ENCODE results near the gene SEC14L5.
"Not testable (repeated sequence)": the region's sequence is repeated elsewhere in the genome, so short reads cannot be mapped to it uniquely, and the experiment has no call there.

Gene SEC14L5

DNA sequence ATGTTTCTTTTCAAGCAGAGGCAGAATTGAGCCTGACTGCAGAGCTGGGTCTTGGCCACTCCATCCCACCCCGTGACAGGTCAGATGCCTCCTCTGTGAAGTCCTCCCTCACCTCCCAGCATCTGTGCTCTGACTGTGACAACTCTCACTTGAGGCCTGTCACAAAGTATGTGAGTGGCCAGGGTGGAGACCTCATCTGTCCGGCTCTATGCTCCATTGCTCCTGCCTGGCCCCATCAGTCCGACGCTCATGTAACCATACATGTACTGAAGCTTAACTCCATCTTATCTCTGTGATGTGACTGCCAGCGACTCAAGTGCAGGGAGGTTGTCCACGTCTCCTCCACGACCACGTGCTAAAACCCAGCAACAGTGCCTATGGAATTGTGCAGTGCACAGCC is 24.7 kb upstream of the SEC14L5 start:
- DNase-seq = no peak

DNA sequence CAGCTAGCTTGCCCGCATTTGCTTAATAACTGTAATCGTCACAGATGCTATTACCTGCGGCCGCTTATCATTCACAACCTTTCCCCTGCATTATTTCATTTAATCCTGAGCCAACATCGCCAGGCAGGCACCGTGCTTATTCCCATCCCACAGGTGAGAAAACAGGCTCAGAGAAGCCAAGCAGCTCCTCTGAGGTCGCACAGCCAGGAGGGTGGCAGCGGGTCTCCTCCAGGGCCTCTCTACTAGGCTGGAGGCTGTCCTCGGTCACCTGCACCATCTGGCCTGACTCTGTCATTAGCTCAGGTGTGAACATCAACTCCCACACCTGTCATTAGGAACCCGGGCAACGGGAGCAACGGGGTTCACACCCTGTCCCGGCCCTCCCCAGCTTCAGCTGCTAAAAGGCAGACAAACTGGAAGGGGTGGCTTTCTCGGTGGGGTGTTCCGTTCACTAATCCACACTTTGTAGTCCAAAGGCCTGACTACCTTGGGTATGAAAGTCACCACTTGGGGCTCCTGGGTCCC is 24.2 kb upstream of the SEC14L5 start:
- DNase-seq = no peak

DNA sequence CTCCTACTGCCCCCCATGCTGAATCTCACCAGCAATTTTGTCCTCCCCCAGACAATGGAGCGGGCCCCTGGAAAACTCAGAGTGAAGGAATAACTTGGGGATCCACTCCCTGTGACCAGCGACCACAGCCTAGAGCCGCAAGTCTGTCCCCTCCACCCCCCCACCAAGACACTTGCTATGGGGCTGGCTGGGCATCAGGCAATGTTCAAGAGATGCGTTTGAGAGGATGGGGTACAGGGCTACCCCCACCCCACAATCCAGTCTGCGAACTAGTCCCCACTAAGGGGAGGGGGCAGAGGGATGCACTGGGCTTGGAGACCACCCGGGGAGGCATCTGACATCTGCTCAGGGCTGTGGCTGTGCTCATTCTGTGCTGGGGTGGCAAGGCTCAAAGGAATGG is 23.5 kb upstream of the SEC14L5 start:
- DNase-seq = no peak

DNA sequence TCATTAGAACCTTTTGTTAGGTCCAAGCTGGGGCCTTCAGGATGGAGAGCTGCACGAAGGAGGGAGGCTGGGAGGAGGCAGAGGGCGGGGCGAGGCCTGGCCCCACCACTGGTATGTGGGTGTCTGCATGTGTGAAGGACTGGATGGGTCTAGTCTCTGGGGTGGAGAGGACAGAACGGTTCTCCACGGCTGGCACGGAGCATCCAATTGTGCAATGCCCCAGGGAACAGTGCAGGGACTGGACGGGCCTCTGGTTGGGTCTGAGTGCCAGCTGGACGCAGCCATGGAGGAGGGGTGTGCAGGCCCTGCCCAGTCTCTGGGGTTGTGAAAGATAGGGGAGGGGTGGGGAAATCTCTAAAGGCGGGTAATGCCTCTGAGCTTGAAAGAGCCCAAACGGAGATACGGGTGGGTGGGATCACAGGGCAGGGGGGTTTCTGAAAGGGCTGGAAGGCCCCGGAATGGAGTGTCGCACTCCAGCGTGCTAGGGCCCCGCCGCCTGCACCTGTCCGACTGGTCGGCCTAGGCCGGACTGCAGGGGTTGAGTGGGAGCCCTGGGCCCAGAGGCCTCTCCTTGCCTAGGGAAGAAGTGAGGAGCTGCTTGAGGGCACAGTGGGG is 22.8 kb upstream of the SEC14L5 start:
- no peak for DNase-seq

DNA sequence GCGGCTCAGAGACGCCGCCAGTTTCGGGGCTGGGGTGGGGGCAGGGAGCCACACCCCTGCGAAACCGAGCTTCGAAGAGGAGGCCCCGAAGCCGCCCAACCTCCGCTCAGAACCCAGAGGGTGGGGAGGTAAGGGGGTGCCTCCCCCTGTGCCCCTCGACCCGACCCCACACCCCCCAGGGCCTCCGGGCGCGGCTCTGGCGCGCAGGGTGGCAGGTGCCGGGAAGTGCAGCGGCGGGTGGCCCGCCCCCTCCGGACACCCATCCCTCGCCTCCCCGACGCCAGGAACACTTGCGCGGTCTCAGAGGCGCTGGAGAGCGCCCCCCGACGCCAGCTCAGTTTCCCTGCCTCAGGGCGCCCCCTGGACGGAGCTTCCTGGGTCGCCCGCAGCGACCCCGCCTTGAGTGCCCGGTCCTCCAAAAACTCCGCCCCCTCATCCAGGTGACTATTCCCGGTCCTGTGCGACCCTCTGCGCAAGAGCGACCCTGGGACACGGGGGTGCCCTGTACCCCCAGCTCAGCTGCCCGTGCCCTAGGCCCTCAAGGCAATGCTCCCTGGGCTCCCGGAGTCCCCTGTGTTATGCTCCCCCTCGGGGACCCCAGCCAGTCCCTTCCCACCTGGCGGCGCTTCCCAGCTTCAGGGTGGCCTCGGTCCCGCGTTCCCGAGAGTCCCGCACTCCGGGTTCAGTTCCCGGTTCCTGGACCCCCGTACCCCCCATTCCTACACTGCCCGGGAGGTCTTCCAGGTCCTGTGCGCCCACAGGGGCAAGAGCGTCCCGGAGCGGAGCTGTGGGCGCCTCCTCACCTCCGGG is 21.7 kb upstream of the SEC14L5 start:
- peak; percentile 18 for DNase-seq

- DNase-seq = peak; percentile 70
Measured at GRCh38 chr16:4936991-4937781, 20.9 kb upstream of the SEC14L5 start, which contains the start of gene PPL. Gene PPL (minus strand): TSS chr16:4937148. CDS start chr16:4937045, 103 bp downstream.

DNA sequence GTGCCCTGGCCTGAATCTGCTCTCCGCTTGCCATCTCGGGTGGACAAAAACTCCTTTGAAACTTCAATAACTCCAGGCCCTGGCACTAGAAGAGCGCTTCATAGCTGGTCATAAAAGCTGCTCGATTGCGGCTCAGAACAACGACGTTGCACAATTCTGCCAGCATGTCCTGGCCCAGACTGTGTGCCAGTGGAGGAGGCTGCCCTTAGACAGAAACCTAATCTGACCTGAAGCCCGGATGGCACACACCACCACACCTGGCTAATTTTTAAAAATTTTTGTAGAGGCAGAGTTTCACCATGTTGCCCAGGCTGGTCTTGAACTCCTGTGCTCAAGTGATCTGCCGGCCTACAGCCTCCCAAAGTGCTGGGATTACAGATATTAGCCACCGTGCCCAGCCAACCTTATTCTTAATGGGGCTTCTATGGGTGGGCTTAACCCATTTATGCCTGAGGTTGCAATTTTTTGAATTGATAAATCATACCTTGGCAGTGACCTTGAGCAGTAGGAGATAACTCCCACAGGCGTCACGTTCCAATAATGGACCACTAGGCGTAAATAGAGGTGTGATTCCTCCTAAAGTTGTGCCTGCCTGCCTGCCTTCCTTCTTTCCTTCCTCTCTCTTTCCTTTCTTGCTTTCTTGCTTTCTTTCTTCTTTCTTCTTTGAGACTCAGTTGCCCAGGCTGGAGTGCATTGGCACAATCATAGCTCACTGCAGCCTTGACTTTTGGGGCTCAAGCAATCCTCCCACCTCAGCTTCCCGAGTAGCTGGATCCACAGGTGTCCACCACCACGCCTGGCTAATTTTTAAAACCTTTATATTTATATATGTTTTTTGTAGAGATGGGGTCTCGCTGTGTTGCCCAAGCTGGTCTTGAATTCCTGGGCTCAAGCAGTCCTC is 20.1 kb upstream of the SEC14L5 start:
- DNase-seq = peak; percentile 12

DNA sequence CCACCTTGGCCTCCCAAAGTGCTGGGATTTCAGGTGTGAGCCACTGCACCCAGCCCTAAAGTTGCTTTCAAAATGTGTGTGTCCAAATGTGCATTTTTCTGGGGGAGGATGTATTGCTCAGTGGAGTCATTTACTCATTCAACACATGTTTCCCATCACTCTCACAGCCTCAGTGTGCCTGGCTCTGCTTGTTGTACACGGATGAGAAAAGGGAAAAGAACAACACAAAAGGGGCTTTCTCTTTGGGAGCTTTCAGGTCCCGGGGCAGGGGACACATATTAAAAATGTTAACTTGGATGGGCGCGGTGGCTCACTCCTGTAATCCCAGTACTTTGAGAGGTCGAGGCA is 19.5 kb upstream of the SEC14L5 start:
- no peak for DNase-seq

- DNase-seq = no peak
Measured at GRCh38 chr16:4940719-4941118, 17.4 kb upstream of the SEC14L5 start.

DNA sequence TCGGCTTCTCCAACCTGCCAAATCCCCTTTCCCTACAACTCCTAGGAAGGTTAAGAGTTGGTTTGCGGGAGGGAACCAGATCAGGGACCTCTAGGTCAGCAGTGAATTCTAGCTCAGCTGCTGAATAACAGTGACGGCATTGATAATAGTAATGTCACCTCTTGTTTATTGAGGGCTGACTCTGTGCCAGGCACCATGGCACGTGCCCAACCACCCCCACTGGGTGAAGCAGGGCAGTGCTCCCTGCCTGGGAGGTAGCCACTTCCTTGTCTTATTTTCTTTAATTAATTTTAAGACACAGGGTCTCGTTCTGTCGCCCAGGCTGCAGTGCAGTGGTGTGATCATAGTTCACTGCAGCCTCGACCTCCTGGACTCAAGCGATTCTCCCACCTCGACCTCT is 15.6 kb upstream of the SEC14L5 start:
- no peak for DNase-seq

DNA sequence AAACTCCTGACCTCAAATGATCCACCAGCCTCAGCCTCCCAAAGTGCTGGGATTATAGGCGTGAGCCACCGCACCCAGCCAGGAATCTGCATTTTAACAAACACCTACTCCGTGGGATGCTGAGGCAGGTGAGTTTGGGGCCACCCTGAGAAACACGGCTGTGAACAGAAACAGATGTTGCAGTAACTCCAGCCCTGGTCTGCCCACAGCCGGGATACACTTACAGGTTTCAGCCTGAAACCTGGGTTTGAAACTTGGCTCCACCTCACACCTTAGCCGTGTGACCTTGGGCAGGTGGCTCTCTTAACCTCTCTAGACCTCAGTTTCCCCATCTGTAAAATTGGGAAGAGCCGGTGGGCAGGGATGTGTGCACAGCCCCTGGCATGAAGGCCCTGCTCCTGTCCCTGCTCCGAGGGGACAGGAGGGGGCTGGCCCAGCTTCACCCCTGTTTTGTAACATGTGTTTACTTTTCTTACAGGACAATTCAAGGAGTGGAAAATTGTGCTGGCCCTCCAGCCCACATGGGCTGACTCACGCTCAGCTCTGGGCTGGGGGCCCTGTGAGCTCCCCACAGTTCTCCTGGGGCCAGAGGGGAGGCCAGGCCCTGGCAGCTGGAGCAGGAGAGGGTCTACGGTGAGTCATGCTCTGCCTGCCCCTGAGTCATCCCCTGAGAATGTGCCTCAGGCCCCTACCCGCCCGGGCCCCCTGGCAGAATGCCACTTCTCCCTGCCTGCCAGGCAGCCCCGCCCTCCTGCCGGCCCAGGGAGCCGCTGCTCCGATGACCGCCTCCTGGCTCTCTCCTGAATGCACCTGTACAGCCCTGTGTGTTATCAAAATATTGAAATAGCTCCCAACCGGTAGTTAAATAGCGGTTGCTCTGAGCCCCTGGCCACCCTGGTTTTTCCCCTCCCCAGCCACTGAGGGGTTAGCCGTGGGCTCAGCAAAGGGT is 13.5 kb upstream of the SEC14L5 start:
- DNase-seq = peak; percentile 45

DNA sequence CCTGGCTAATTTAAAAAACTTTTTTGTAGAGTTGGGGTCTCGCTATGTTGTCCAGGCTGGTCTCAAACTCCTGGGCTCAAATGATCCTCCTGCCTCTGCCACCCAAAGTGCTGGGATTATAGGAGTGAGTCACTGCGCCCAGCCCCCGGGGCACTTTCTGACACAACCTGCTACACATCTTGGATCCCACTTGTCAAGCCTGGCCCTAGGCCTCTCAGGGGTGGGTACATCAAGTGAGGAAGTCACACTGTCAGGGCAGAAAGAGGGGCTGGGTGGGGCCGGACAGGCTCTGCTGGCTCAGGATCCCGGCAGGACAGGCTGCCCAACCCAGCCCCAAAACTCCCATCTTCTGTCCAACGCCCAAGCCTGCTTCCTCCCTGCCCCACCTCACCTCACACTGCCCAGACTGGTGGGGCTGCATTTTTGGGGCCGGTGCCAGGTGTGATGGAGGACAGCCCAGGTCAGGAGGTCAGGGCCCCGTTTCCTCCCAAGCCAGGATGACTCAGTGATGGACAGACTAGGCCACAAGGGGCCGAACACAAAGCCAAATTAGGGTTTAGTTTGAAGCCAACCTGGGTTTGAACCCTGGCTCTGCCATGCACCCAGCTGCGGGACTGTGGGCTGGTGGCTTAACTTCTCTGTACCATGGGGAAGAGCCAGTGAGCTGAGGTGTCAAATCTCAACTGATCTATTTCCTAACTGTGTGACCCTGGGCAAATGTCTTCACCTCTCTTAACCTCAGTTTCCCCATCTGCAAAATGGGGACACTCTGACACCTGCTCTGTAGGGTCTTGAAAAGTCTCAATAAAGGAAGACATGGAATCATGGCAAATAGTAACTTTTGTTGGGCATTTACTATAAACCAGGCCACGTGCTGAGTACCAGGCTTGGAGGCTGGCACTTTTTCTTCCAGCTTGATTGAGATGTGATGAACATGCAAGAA is 12.3 kb upstream of the SEC14L5 start:
- no peak for DNase-seq

DNA sequence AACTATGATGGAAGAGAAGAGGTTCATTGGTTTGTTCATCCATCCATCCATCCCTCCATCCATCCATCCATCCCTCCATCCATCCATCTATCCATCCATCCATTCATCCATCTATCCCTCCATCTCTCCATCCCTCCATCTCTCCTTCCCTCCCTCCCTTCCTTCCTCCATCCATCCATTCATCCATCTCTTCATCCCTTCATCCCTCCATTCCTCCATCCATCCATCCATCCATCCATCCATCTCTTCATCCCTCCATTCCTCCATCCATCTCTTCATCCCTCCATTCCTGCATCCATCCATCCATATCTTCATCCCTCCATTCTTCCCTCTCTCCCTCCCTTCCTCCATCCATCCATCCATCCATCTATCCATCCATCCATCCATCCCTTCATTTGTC is 11.2 kb upstream of the SEC14L5 start:
- no peak for DNase-seq

- peak; percentile 77 for DNase-seq
Measured at GRCh38 chr16:4947722-4948503, 10.2 kb upstream of the SEC14L5 start.

GRCh38 chr16:4948903-4949766 is 9.0 kb upstream of the SEC14L5 start:
- DNase-seq = no peak

DNA sequence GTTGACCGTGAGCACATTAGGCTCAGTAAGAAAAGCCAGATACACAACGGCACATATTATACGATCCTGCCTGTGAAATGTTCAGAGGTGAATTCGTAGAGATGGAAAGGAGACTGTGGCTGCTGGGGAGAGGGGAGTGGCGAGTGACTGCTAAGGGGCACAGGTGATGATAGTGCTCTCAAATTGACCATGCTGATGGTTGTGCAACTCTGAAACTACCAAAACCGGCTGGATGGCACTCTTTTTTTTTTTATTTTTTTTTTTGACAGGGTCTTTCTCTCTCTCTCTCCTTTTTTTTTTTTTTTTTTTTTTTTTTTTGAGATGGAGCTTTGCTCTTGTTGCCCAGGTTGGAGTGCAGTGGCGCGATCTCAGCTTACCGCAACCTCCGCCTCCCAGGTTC is 8.1 kb upstream of the SEC14L5 start:
- DNase-seq = no peak

DNA sequence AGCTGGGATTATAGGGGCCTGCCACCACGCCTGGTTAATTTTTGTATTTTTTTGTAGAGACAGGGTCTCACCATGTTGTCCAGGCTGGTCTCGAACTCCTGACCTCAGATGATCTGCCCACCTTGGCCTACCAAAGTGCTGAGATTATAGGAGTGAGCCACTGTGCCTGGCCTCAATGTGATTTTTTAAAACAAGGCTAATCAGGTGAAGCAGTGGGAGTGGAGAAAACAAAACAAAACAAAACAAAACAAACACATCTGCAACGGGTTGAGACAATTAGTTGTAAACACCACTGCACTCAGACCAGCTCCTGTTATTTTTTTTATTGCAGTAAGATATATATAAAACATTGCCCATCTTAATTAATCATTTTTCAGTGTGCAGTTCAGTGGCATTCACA is 6.5 kb upstream of the SEC14L5 start:
- not testable (repeated sequence) for DNase-seq

- no peak for DNase-seq
Measured at GRCh38 chr16:4954714-4955113, 3.4 kb upstream of the SEC14L5 start.

DNA sequence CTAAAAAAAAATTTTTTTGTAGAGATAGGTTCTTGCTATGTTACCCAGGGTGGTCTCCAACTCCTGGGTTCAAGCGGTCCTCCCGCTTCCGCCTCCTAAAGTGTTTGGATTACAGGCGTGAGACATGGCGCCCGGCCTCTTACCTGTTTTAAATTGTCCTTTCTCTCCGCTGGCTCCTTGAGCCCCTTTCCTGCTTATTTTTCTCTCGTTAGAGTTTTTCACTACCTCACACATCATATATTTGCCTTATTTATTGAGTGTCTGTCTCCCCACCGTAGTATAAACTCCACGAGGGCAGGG is 760 bp upstream of the SEC14L5 start:
- no peak for DNase-seq
